ENCODE results near the gene RPS26. TPM values are rescaled to one million over a fixed set of nuclear protein-coding genes. Genes with fewer than 3 reads are reported as not detected.

Gene RPS26
- total and polyA plus RNA-seq, 9 of the 15 experiments (the other 6 are each of a cell fraction or from before 2014, with no cell fraction given) = 70.2 to 1,589 (median 852) TPM

DNA sequence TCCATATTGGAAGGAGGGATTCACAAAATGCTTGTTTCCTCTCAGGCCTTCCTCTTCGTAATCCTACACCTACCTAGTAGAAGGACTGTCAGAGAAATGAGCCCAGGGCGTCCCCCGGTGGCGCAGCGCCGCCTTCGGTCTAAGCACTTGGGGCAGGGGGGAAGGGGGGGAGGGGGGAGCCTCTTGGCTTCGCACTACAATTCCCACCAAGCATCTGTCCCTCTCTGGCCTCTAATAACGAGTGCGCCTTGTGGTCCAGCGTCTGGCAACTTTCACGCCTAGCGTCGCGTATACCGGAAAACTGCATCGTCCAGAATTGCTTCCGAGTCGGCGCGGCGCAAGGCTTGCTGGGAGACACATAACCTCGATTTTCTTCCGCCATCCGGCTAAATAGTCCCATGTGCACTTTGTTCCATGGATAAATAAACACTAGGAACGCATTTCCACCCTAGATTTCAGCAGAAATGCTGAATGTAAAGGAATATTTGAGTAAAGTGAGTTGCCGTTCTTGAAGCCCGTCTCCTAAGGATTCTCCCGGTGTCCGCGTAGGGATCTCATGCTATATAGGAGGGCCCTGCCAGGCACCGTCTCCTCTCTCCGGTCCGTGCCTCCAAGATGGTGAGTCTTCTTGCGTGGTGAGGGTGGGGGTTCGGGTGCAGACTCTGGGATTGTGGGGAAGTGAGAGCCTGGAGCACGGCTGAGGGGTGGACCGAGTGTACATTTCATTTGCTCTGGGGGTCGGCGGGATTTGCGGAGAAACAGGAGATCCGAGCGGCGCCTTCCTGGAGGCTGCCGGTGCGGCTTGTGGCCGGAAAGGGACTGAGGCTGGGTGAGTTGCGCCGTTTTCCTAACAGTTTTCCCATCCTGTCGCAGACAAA lies at the start of gene RPS26 (continued):
- TF ChIP-seq TSHZ1 (CRISPR knock-in tag; IDR thresholded peaks at IDR 0.05) = no peak
- TF ChIP-seq, protein P1, sequence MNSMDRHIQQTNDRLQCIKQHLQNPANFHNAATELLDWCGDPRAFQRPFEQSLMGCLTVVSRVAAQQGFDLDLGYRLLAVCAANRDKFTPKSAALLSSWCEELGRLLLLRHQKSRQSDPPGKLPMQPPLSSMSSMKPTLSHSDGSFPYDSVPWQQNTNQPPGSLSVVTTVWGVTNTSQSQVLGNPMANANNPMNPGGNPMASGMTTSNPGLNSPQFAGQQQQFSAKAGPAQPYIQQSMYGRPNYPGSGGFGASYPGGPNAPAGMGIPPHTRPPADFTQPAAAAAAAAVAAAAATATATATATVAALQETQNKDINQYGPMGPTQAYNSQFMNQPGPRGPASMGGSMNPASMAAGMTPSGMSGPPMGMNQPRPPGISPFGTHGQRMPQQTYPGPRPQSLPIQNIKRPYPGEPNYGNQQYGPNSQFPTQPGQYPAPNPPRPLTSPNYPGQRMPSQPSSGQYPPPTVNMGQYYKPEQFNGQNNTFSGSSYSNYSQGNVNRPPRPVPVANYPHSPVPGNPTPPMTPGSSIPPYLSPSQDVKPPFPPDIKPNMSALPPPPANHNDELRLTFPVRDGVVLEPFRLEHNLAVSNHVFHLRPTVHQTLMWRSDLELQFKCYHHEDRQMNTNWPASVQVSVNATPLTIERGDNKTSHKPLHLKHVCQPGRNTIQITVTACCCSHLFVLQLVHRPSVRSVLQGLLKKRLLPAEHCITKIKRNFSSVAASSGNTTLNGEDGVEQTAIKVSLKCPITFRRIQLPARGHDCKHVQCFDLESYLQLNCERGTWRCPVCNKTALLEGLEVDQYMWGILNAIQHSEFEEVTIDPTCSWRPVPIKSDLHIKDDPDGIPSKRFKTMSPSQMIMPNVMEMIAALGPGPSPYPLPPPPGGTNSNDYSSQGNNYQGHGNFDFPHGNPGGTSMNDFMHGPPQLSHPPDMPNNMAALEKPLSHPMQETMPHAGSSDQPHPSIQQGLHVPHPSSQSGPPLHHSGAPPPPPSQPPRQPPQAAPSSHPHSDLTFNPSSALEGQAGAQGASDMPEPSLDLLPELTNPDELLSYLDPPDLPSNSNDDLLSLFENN (IDR thresholded peaks at IDR 0.05; ENCODE audit: low read depth in 2 of 2, low read length in 2 of 2) = peak in 1 of 2 experiments; percentile 61; a peak in 2 of 4 replicates
- TF ChIP-seq FOXA1 (IDR thresholded peaks at IDR 0.05; ENCODE audit: borderline replicate concordance) = no peak
- peak; percentile 93 for TF ChIP-seq NFATC3 (IDR thresholded peaks at IDR 0.05)
- TF ChIP-seq HMG20A (CRISPR knock-in tag; conservative IDR thresholded peaks at IDR 0.05) = no peak
- TF ChIP-seq ZNF592 (IDR thresholded peaks at IDR 0.05) = peak; percentile 72
- TF ChIP-seq ZFP36 (IDR thresholded peaks at IDR 0.05; ENCODE audit: low read depth, low read length, partially characterized antibody) = peak; percentile 18
- TF ChIP-seq TBL1XR1 (IDR thresholded peaks at IDR 0.05; ENCODE audit: low read length in 2 of 2) = 0 out of 4 replicates have a peak, but pooled peaks of 1 of the 2 experiments have one; percentile 31
- TF ChIP-seq C11orf30 (IDR thresholded peaks at IDR 0.05; ENCODE audit: low read depth) = peak; percentile 94
- no peak for TF ChIP-seq NFXL1 (CRISPR knock-in tag; IDR thresholded peaks at IDR 0.05)
- no peak for TF ChIP-seq ZNF23 (CRISPR knock-in tag; IDR thresholded peaks at IDR 0.05)
